ENCODE measurements around the gene KCNQ5.

DNA sequence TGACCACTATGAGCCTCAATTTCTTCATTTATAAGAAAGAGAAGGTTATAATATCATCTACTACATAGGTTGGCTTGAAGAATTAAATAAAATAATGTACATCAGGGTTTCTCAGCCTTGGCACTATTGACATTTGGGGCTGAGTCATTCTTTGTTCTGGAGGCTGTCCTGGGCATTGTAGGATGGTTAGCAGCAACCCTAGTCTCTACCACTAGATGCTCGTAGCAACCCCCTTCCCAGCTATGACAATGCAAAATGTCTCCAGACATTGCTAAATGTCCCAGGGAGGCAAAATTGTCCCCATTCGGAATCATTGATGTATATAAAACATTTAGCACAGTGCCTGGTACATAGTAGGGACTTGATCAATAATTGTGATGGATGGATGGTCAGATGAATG lies 451.4 kb downstream of the KCNQ5 start:
- TF ChIP-seq, protein P1, sequence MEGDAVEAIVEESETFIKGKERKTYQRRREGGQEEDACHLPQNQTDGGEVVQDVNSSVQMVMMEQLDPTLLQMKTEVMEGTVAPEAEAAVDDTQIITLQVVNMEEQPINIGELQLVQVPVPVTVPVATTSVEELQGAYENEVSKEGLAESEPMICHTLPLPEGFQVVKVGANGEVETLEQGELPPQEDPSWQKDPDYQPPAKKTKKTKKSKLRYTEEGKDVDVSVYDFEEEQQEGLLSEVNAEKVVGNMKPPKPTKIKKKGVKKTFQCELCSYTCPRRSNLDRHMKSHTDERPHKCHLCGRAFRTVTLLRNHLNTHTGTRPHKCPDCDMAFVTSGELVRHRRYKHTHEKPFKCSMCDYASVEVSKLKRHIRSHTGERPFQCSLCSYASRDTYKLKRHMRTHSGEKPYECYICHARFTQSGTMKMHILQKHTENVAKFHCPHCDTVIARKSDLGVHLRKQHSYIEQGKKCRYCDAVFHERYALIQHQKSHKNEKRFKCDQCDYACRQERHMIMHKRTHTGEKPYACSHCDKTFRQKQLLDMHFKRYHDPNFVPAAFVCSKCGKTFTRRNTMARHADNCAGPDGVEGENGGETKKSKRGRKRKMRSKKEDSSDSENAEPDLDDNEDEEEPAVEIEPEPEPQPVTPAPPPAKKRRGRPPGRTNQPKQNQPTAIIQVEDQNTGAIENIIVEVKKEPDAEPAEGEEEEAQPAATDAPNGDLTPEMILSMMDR (IDR thresholded peaks at IDR 0.05): no peak
- no peak for TF ChIP-seq EP300 (IDR thresholded peaks at IDR 0.05)
